Gastrocnemius medialis (tissue), 4 donors: ENCODE data around the gene JMJD7. TPM values are rescaled to one million over a fixed set of nuclear protein-coding genes. Genes with fewer than 3 reads are reported as not detected.

ENCODE experiments used
- ATAC-seq, 2 donors: fragments of 150-250 bp; one replicate each; pipeline ENCODE4 v1.9.1; 2016
- DNase-seq, 2 donors: peaks; one replicate each; pipeline ENCODE4 v3.0.0-alpha.2; 2019
- H3K27ac ChIP-seq, 4 donors: fragments of 200-600 bp; sonication (generic); 1 replicate in 1 of 4; 2 replicates in 3 of 4; pipeline ENCODE4 v1.5.1; 2016 to 2018; ENCODE audit warnings: mild to moderate bottlenecking in 2 of 4, moderate library complexity in 1 of 4
- H3K27me3 ChIP-seq, 3 donors: fragments of 200-600 bp; sonication (generic) in 2 of 3; 1 replicate in 1 of 3; 2 replicates in 2 of 3; pipeline versions ENCODE4 v1.5.1 to v1.6.0; 2016 to 2019; ENCODE audit warnings: mild to moderate bottlenecking in 1 of 3, moderate library complexity in 1 of 3
- H3K36me3 ChIP-seq, 2 donors: fragments of 200-600 bp; sonication (generic) in 1 of 2; one replicate each; pipeline ENCODE4 v1.5.1; 2017 to 2018
- H3K4me1 ChIP-seq, 2 donors: fragments of 200-600 bp; sonication (generic) in 1 of 2; one replicate each; pipeline ENCODE4 v1.5.1; 2016 to 2017; ENCODE audit warnings: mild to moderate bottlenecking in 2 of 2
- H3K4me3 ChIP-seq, 4 donors: fragments of 200-600 bp; sonication (generic) in 3 of 4; 1 replicate in 1 of 4; 2 replicates in 3 of 4; pipeline ENCODE4 v1.5.1; 2016 to 2019; ENCODE audit warnings: mild to moderate bottlenecking in 2 of 4
- H3K9me3 ChIP-seq, 3 donors: fragments of 200-600 bp; sonication (generic) in 2 of 3; 1 replicate in 1 of 3; 2 replicates in 2 of 3; pipeline ENCODE4 v1.5.1; 2016 to 2019
- CTCF ChIP-seq, 5 experiments: fragments of 450-650 bp in 3 of 5; fragments of 200-600 bp in 2 of 5; sonication (generic) in 2 of 5; IDR thresholded peaks in 4 of 5; conservative IDR thresholded peaks in 1 of 5; 1 replicate in 4 of 5; 2 replicates in 1 of 5; pipeline ENCODE4 v1.5.1; 2016 to 2019; ENCODE audit warnings: antibody characterized with exemption in 5 of 5, mild to moderate bottlenecking in 3 of 5, moderate library complexity in 3 of 5
- POLR2A ChIP-seq, 2 donors: fragments of 450-650 bp; IDR thresholded peaks; one replicate each; pipeline ENCODE4 v1.6.1; 2017; ENCODE audit warnings: antibody characterized with exemption in 2 of 2, mild to moderate bottlenecking in 2 of 2, moderate library complexity in 2 of 2
- in situ Hi-C, 4 donors: fragments of 200-750 bp; cut with MboI; loops; one replicate each; pipeline versions ENCODE4 v1.15.0 to v1.8.0; 2017; ENCODE audit warnings: low sequenced_read_pairs in 4 of 4
- intact Hi-C: fragments of 100-400 bp; cut with DNase I; formaldehyde crosslinking; loops from one replicate; pipeline ENCODE4 v1.15.1; 2023; ENCODE audit warnings: low total_unique reads
- total RNA-seq, 4 donors: library from RNA; depleted of rRNA; stranded (reverse); fragments of >200 nt; gene quantifications; one replicate each; pipeline versions ENCODE4 v1.1.0 to v1.2.3, GENCODE V29; 2016

The JMJD7 gene
- total RNA-seq, 4 donors from 2014 or later = 1.7 to 7.6 (median 3.9) TPM

GRCh38 chr15:41838400-41838897, 10.6 kb downstream of the JMJD7 start, which contains the start of gene PLA2G4B:
TSS of gene PLA2G4B (plus strand) at chr15:41838847. CDS start at chr15:41838914, 67 bp downstream.
- ATAC-seq = peak; percentile 81 to 92
- peaks cover 8 to 13% of the 10 kb centered on the region in 2 donors for H3K4me1 ChIP-seq
- H3K4me3 ChIP-seq = no peak within 1 kb of the TSS
- peaks cover 0 to 10% of the 10 kb centered on the region in 2 donors for H3K36me3 ChIP-seq
- in situ Hi-C loops (no loop called here), intact Hi-C loops (loop anchor here (5.0 kb wide), 1 partner anchor 344 kb away; no protein-coding TSS in a partner anchor)
- H3K9me3 ChIP-seq = no peaks in the 10 kb centered on the region
- peak; percentile 60 to 87 for DNase-seq
- H3K27me3 ChIP-seq = no peaks in the 10 kb centered on the region
- TF ChIP-seq POLR2A (IDR thresholded peaks at IDR 0.05) = no peak
- no peak for TF ChIP-seq CTCF (IDR thresholded peaks at IDR 0.05 in 4 of 5, conservative IDR thresholded peaks at IDR 0.05 in 1 of 5)
- H3K27ac ChIP-seq = peak within 1 kb of the TSS; percentile 51 to 66 (median 56)

DNA sequence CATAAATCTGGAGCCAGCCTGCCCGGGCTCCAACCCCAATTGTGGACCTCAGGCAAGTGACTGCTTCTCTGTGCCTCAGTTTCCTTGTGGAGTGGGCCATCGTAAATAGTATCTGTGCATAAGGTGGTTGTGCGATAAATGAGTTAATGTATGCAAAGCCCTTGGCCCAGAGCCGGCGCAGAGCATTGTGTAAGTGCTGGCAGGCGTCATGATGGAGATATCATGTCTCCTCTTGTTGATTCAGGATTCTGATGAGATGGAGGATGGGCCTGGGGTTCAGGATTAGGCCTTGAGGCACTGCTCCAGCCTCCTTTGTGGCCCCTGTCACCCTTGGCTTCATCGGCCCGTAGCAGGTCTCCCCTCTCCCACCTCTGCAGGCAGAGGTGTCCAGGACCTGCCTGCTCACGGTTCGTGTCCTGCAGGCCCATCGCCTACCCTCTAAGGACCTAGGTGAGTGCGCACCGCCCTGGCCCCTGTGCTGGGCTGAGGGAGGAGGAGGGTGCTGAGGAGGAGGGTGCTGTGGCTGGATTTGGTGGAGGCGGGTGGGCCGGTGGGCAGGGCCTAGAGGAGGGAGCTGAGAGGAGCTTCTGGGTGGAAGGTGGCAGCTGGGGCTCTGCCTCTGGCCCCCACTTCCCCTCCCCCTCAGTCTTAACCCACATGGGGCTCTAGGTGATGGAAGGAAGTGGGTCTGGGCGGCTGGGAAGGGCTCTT, 12.0 kb downstream of the JMJD7 start:
- Histone ChIP-seq H3K9me3 (no peaks in the 10 kb centered on the region), H3K36me3 (peaks cover 0 to 13% of the 10 kb centered on the region in 2 donors), H3K27me3 (no peaks in the 10 kb centered on the region), H3K4me1 (peaks cover 8 to 13% of the 10 kb centered on the region in 2 donors), H3K27ac (no peak overlapping the region), H3K4me3 (no peak overlapping the region)
- TF ChIP-seq CTCF (IDR thresholded peaks at IDR 0.05 in 4 of 5, conservative IDR thresholded peaks at IDR 0.05 in 1 of 5) (no peak), POLR2A (IDR thresholded peaks at IDR 0.05) (no peak)
- ATAC-seq = no peak
- in situ Hi-C loops = no loop called here
- DNase-seq = no peak
- intact Hi-C loops = loop anchor here (5.0 kb wide), 1 partner anchor 342 kb away; no protein-coding TSS in a partner anchor

- Histone ChIP-seq H3K4me3 (no peak overlapping the region), H3K4me1 (peaks cover 8 to 13% of the 10 kb centered on the region in 2 donors), H3K36me3 (peaks cover 0 to 19% of the 10 kb centered on the region in 2 donors), H3K27me3 (no peaks in the 10 kb centered on the region), H3K9me3 (no peaks in the 10 kb centered on the region), H3K27ac (no peak overlapping the region)
- TF ChIP-seq CTCF (IDR thresholded peaks at IDR 0.05 in 4 of 5, conservative IDR thresholded peaks at IDR 0.05 in 1 of 5) (no peak), POLR2A (IDR thresholded peaks at IDR 0.05) (no peak)
- in situ Hi-C loops (no loop called here), intact Hi-C loops (no loop called here)
- ATAC-seq (no peak), DNase-seq (no peak)
These were observed 12.8 kb downstream of the JMJD7 start for GRCh38 chr15:41840673-41841072.

- no peak overlapping the region for H3K27ac ChIP-seq
- H3K4me3 ChIP-seq = no peak overlapping the region
- H3K4me1 ChIP-seq = peaks cover 8 to 13% of the 10 kb centered on the region in 2 donors
- intact Hi-C loops (no loop called here), in situ Hi-C loops (no loop called here)
- peaks cover 0 to 24% of the 10 kb centered on the region in 2 donors for H3K36me3 ChIP-seq
- no peaks in the 10 kb centered on the region for H3K9me3 ChIP-seq
- no peak for TF ChIP-seq CTCF (IDR thresholded peaks at IDR 0.05 in 4 of 5, conservative IDR thresholded peaks at IDR 0.05 in 1 of 5)
- TF ChIP-seq POLR2A (IDR thresholded peaks at IDR 0.05) = no peak
- DNase-seq (no peak), ATAC-seq (no peak)
- H3K27me3 ChIP-seq = no peaks in the 10 kb centered on the region
These were observed 13.2 kb downstream of the JMJD7 start for GRCh38 chr15:41841131-41841530.
